ENCODE measurements around the gene RPA1. TPM values are rescaled to one million over a fixed set of nuclear protein-coding genes. Genes with fewer than 3 reads are reported as not detected.

RPA1 gene
- total and polyA plus RNA-seq, 2 of the 4 experiments (the other 2 are of a cell fraction), result 38.4 to 48.2 TPM

DNA sequence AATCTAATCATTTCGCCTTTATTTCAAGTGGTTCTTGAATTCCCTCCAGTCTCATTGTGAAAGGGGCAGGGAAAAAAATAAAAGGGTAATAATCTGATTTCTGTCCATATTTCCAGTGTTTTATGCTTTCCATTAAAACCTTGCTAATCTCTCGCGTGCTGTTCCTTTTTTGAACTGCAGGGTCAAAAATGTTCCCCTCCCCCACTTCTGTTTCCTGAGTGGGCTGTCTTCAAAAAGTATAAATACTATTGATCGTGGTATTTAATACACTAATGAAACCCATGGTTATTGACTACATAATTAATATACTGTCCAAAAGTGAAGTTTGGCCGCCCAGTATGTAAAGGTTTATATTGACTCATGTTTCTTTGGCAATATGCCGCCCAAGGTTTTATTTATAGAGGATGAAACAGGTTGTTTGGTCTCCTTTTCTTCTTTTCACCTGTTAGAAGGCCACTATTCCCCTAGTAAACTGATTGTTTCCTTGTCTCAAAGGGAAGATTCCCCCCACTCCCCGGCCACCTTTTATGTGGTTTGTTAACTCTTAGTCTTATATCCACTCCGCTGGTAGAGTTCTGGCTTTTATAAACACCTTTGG, 69.7 kb downstream of the RPA1 start:
- H2BK15ac ChIP-seq (ENCODE audit: low read depth, low read length), result no peak overlapping the region
- in situ Hi-C loops (cut with MboI; ENCODE audit: low sequenced_read_pairs), result no loop called here
- H3K18ac ChIP-seq (ENCODE audit: low read depth, low read length), result no peak overlapping the region
- no peaks in the 10 kb centered on the region for H3K9me1 ChIP-seq (ENCODE audit: insufficient read depth, low read length)
- no TSS peak for BruUV-seq (replicated peaks)
- no peak overlapping the region for H2AFZ ChIP-seq (replicated peaks; ENCODE audit: low read length, poor library complexity)
- H3K27ac ChIP-seq (ENCODE audit: insufficient read depth, low read length), result no peak overlapping the region
- dilution Hi-C loops (cut with HindIII; ENCODE audit: low sequenced_read_pairs, unreplicated experiment), result no loop called here
- H4K20me1 ChIP-seq (ENCODE audit: insufficient read depth, low read length), result no peaks in the 10 kb centered on the region
- DNase-seq (no peak), ATAC-seq (ENCODE audit: low read depth) (no peak)
- no peak overlapping the region for H4K8ac ChIP-seq (ENCODE audit: low read depth in 2 of 2, low read length in 2 of 2)
- CTCF ChIA-PET, result no interaction called here
- H2BK20ac ChIP-seq (ENCODE audit: low read depth, low read length), result no peak overlapping the region
- H3K14ac ChIP-seq (replicated peaks; ENCODE audit: low read depth, low read length), result no peak overlapping the region
- no peak overlapping the region for H3K56ac ChIP-seq (ENCODE audit: extremely low read depth, insufficient read depth, low read length)
- H4K5ac ChIP-seq (ENCODE audit: low read depth, low read length), result no peak overlapping the region
- no peaks in the 10 kb centered on the region for H3K4me1 ChIP-seq (ENCODE audit: control insufficient read depth, insufficient read depth, low read length)
- H2BK5ac ChIP-seq (ENCODE audit: low read depth, low read length, poor library complexity, severe bottlenecking), result no peak overlapping the region
- H4K91ac ChIP-seq (ENCODE audit: insufficient read depth, low read depth, low read length), result no peak overlapping the region
- WGBS, 2 experiments (ENCODE audit: extremely low coverage in 2 of 2, insufficient read length in 1 of 2), result no CpG with 5 or more reads among the region's 8 CpGs
- H3K4me3 ChIP-seq (ENCODE audit: insufficient read depth, low read depth, low read length), result no peak overlapping the region
- no peaks in the 10 kb centered on the region; the same call in 1 of the 2 replicates for H3K27me3 ChIP-seq (ENCODE audit: control insufficient read depth, insufficient read depth, low read length)
- H3K4ac ChIP-seq (ENCODE audit: low read depth, low read length), result no peak overlapping the region
- no peak overlapping the region for H3K23ac ChIP-seq (ENCODE audit: low read depth, low read length)
- H2BK120ac ChIP-seq (ENCODE audit: low read depth, low read length), result no peak overlapping the region
- no peaks in the 10 kb centered on the region for H3K79me1 ChIP-seq (ENCODE audit: low read depth in 1 of 2, low read length in 2 of 2)
- TF ChIP-seq RFX5 (IDR thresholded peaks at IDR 0.05; ENCODE audit: low read depth, low read length) (no peak), SMC3 (IDR thresholded peaks at IDR 0.05; ENCODE audit: low read depth, low read length) (no peak), POLR2A (IDR thresholded peaks at IDR 0.05; ENCODE audit: low read depth, low read length) (no peak), CHD1 (IDR thresholded peaks at IDR 0.05; ENCODE audit: low read depth, low read length) (no peak), RCOR1 (IDR thresholded peaks at IDR 0.05; ENCODE audit: insufficient replicate concordance, low read length) (no peak), CEBPB (IDR thresholded peaks at IDR 0.05; ENCODE audit: low read depth, low read length) (no peak), RAD21 (IDR thresholded peaks at IDR 0.05; ENCODE audit: low read length) (no peak), FOS (IDR thresholded peaks at IDR 0.05; ENCODE audit: low read depth, low read length) (no peak), MAZ (IDR thresholded peaks at IDR 0.05; ENCODE audit: borderline replicate concordance, low read depth, low read length) (no peak)
- TF ChIP-seq, protein P1, sequence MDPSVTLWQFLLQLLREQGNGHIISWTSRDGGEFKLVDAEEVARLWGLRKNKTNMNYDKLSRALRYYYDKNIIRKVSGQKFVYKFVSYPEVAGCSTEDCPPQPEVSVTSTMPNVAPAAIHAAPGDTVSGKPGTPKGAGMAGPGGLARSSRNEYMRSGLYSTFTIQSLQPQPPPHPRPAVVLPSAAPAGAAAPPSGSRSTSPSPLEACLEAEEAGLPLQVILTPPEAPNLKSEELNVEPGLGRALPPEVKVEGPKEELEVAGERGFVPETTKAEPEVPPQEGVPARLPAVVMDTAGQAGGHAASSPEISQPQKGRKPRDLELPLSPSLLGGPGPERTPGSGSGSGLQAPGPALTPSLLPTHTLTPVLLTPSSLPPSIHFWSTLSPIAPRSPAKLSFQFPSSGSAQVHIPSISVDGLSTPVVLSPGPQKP (IDR thresholded peaks at IDR 0.05; ENCODE audit: borderline replicate concordance, low read depth, low read length), result no peak
- TF ChIP-seq, protein P2, sequence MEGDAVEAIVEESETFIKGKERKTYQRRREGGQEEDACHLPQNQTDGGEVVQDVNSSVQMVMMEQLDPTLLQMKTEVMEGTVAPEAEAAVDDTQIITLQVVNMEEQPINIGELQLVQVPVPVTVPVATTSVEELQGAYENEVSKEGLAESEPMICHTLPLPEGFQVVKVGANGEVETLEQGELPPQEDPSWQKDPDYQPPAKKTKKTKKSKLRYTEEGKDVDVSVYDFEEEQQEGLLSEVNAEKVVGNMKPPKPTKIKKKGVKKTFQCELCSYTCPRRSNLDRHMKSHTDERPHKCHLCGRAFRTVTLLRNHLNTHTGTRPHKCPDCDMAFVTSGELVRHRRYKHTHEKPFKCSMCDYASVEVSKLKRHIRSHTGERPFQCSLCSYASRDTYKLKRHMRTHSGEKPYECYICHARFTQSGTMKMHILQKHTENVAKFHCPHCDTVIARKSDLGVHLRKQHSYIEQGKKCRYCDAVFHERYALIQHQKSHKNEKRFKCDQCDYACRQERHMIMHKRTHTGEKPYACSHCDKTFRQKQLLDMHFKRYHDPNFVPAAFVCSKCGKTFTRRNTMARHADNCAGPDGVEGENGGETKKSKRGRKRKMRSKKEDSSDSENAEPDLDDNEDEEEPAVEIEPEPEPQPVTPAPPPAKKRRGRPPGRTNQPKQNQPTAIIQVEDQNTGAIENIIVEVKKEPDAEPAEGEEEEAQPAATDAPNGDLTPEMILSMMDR (conservative IDR thresholded peaks at IDR 0.05; ENCODE audit: low read depth, low read length), result no peak; the same call in 1 of the 2 replicates
- no peak overlapping the region for H2AK9ac ChIP-seq (replicated peaks; ENCODE audit: low read depth, low read length, poor library complexity)
- intact Hi-C loops (cut with micrococcal nuclease), result no loop called here
- peaks cover 31% of the 10 kb centered on the region for H3K36me3 ChIP-seq (ENCODE audit: control insufficient read depth, insufficient read depth, low read length)
- POLR2A ChIA-PET (ENCODE audit: unreplicated experiment), result no interaction called here
- H3K4me2 ChIP-seq (ENCODE audit: low read depth, low read length), result no peak overlapping the region
- H3K9ac ChIP-seq (ENCODE audit: low read depth, low read length), result no peak overlapping the region
- H3K9me3 ChIP-seq (ENCODE audit: control insufficient read depth, insufficient read depth, low read length), result no peaks in the 10 kb centered on the region
- H2AK5ac ChIP-seq (ENCODE audit: low read depth, low read length), result no peak overlapping the region

Measured in IMR-90 (cell line).